ENCODE measurements around the gene GCK.

GRCh38 chr7:44194562-44195145 lies 5.4 kb upstream of the GCK start:
- TF ChIP-seq, protein P1, sequence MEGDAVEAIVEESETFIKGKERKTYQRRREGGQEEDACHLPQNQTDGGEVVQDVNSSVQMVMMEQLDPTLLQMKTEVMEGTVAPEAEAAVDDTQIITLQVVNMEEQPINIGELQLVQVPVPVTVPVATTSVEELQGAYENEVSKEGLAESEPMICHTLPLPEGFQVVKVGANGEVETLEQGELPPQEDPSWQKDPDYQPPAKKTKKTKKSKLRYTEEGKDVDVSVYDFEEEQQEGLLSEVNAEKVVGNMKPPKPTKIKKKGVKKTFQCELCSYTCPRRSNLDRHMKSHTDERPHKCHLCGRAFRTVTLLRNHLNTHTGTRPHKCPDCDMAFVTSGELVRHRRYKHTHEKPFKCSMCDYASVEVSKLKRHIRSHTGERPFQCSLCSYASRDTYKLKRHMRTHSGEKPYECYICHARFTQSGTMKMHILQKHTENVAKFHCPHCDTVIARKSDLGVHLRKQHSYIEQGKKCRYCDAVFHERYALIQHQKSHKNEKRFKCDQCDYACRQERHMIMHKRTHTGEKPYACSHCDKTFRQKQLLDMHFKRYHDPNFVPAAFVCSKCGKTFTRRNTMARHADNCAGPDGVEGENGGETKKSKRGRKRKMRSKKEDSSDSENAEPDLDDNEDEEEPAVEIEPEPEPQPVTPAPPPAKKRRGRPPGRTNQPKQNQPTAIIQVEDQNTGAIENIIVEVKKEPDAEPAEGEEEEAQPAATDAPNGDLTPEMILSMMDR (IDR thresholded peaks at IDR 0.05): no peak
- TF ChIP-seq ZFX (IDR thresholded peaks at IDR 0.05; ENCODE audit: borderline replicate concordance): no peak

All from 22Rv1 (cell line).